NCI-H748 (cell line): ENCODE results near the gene VRK1.
"Not testable (repeated sequence)": the region's sequence is repeated elsewhere in the genome, so short reads cannot be mapped to it uniquely, and the experiment has no call there.

Source experiments
- DNase-seq: peaks from one replicate; lab custom pipeline; 2025; ENCODE audit not compliant: unreplicated experiment; lab: John Stamatoyannopoulos, UW

The VRK1 gene

GRCh38 chr14:96874127-96874526 lies 76.9 kb downstream of the VRK1 start:
- peak; percentile 9 for DNase-seq

- DNase-seq: no peak
Observed at GRCh38 chr14:96876747-96877146, 79.6 kb downstream of the VRK1 start.

DNA sequence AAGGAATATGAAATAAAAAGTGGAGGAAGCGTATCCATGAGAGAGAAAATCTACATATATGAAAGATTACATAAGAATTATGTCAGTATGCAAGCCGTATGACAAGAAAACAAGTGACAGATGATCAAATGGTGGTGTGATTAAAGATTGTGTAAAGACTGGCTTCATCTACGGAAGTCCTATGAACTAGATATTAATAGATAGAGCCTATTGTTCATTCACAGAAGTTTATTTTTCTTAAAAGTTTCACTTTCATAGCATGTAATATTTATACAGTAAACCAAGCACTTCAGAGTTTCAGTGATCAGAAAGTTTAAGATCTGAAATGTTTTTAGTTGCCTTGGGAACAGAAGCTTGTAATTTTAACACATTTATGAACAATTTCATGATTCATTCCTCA lies 84.5 kb downstream of the VRK1 start:
- DNase-seq: no peak

- not testable (repeated sequence) for DNase-seq
Observed at GRCh38 chr14:96883974-96884373, 86.8 kb downstream of the VRK1 start.

GRCh38 chr14:96888158-96888557 lies 91.0 kb downstream of the VRK1 start:
- DNase-seq: no peak

DNA sequence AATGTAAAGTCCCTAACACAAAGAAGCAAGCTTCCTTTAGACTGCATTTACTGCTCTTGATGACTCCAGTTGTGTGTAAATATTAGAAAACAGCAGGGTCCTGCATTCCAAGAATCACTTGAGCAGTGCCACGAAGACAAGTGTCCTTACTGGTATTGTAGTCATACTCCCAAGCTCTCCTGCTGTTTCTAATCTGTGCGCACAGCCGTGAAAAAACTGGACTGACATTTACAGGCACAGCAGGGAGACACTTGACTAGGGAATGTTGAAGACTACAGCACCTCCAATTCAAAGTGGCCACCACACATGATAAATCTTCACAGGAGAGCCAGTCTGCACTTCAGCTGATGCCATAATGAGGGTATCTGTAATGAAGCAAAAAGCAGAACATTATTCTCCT lies 91.4 kb downstream of the VRK1 start:
- peak; percentile 40 for DNase-seq

GRCh38 chr14:96889091-96889490 lies 91.9 kb downstream of the VRK1 start:
- DNase-seq: no peak

- no peak for DNase-seq
Observed at GRCh38 chr14:96893966-96894622, 96.9 kb downstream of the VRK1 start.

GRCh38 chr14:96894966-96895365 lies 97.8 kb downstream of the VRK1 start:
- no peak for DNase-seq

DNA sequence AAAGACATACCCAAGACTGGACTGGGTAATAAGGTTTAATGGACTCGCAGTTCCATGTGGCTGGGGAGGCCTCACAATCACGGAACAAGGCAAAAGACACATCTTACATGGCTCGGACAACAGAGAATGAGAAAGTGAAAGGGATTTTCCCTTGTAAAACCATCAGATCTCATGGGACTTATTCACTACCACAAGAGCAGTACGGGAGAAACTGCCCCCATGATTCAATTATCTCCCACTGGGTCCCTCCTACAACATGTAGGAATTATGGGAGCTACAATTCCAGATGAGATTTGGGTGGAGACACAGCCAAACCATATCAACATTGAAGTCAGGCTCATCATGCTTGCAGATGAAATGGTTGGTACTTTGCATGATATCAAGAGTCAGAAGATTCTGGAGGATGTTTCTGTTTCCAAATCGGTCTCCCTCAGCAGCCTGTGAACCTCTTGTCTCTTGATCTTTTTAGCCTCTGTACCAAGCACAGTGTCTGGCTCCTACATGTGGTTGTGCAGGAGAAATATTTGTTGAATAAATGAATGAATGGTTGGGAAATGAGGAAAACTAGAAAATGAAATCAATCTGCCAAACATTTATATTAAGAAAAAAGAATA lies 98.6 kb downstream of the VRK1 start:
- no peak for DNase-seq

GRCh38 chr14:96897184-96897583 lies 100.0 kb downstream of the VRK1 start:
- no peak for DNase-seq

- DNase-seq: no peak
Observed at GRCh38 chr14:96901227-96901626, 104.0 kb downstream of the VRK1 start.

- DNase-seq: no peak
Observed at GRCh38 chr14:96902004-96902403, 104.8 kb downstream of the VRK1 start.

- DNase-seq: no peak
Observed at GRCh38 chr14:96903444-96904023, 106.4 kb downstream of the VRK1 start.

DNA sequence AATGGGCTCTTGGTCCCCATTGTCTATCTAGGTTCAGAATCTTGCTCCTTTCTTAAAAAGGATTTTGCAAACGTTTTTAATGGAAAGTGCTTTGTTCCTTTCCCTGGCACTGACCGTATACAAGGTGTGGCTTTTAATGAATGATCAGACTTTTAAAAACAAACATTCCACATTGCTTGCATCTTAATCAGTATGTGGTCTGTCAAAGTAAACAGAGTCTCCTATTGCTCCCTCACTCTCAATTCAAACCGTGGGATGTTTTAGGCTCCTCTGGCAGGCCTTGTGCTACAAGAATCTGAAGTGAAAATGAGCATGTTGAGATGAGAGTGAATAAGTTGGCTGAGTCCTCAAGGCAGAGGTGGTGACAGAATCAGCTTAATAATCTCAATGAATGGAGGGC lies 107.0 kb downstream of the VRK1 start:
- peak; percentile 41 for DNase-seq

DNA sequence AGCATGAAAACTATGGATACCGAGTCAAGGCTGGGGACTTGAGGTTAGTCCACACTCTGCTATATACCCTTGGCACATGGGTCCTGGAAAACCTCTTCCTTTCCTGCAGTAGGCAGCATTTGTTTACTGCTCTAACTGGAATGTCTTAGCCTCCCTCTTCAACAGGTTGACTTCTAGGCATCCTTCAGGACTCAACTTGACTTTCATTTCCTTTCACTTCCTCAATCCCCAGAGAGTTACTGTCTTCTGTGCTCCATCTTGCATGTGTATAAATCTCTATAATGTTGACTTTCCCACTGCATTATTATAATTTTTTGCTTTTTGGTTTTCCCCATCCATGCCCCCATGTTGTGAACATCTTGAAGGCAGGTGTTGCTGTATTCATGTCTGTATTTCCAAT lies 107.9 kb downstream of the VRK1 start:
- no peak for DNase-seq

GRCh38 chr14:96905825-96906224 lies 108.6 kb downstream of the VRK1 start:
- no peak for DNase-seq

- DNase-seq: no peak
Observed at GRCh38 chr14:96906434-96906833, 109.3 kb downstream of the VRK1 start.

DNA sequence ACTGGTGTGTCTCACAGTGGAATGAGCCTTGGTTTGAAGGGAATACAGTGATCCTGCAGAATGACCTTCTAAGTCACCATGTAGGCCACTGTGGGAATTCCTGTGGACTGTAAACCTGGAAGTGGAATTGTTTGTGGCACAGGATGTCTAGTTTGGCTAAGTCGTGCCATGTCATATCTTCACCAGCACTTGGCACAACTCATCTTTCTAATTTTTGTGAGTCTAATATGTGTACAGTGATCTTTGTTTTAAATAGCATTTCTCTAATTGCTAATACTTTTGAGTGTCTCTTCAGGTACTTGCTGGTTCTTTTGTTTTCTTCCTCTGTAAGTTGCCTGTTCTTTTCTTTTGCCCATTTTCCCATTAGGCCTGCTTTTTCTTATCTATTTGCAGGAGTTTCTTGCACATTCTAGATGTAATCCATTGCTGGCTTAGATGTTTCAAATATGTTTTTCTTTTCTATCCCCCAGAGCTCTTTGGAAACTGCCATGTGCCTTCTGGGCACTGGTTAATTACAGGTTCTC lies 112.7 kb downstream of the VRK1 start:
- no peak for DNase-seq

DNA sequence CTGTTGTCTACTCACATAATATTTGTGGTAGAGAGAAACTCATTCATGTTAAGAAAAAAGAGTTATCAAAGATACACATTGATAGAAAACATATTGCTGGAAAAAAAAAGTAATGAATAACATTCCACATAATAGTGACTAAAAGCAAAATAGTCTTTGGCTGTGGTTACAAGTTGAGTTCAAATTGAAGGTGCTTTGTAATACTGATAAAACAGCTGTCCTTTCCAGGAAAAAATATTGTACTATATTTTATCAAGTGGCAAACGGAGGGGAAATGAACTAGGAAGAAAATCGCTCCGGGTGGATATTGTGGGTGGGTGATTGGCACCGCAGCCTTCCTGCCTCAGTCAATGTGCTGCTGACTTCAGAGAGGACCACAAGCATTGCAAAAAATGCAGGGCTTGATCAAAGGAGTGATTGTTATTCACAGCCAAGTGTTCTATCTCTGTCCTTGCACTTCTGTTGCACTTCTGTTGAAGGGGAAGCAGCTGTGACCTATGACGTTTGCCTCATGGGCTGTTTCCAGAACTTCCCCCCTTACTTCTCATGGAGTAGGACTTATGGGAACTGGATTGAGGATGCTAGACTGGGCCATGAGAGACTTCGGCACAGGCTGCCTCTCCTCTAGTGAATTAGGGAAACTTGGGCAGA lies 114.4 kb downstream of the VRK1 start:
- no peak for DNase-seq

DNA sequence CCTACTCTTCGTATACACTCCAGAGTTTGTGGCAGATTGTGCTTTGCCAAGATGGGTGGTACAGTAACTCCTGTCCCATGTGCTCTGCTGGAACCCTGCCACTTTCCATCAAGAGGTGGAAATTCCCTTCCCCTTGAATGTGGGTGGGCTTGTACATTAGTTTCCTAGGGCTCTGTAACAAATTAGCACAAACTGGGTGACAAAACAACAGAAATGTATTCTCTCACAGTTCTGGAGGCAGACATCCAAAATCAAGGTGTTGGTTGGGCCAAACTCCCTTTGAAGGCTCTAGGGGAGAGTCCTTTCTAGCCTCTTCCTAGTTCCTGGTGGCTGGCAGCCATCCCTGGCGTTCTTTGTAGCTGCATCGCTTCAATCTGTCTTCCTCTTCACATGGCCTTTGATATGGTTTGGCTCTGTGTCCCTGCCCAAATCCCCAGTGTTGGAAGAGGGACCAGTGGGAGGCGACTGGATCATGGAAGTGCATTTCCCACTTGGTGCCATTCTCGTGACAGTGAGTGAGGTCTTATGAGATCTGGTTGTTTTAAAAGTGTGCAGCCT lies 117.5 kb downstream of the VRK1 start:
- no peak for DNase-seq

DNA sequence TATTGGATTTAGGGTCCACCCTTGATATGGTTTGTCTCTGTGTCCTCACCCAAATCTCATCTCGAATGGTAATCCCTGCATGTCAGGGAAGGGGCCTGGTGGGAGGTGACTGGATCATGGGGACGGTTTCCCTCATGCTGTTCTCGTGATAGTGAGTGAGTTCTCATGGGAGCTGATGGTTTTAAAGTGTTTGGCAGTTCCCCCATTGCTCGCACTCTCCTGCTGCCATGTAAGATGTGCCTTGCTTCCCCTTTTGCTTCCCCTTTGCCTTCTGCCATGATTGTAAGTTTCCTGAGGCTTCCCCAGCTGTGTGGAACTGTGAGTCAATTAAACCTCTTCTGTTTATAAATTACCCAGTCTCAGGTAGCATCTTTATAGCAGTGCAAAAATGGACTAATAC lies 118.3 kb downstream of the VRK1 start:
- DNase-seq: no peak
